HFF-Myc (cell line): ENCODE data around the gene ITGAE.
"Not testable (repeated sequence)": the region's sequence is repeated elsewhere in the genome, so short reads cannot be mapped to it uniquely, and the experiment has no call there.

Experiments
- DNase-seq: peaks from one replicate; pipeline ENCODE4 v3.0.0-alpha.2; 2011; ENCODE audit warnings: low read depth; ENCODE audit errors: extremely low read depth
- H3K4me3 ChIP-seq: replicated peaks from 2 replicates; pipeline ENCODE4 v1.5.1; 2011; ENCODE audit warnings: low read depth, mild to moderate bottlenecking, control low read depth, low read length
- TF ChIP-seq, protein P1 (sequence below): IDR thresholded peaks from 2 replicates; pipeline ENCODE4 v1.5.1; 2012; ENCODE audit warnings: mild to moderate bottlenecking, low read depth, low read length, control low read depth; ENCODE audit errors: missing control alignments

The ITGAE gene

GRCh38 chr17:3704931-3705717 lies 95.9 kb downstream of the ITGAE start:
- H3K4me3 ChIP-seq, result no peak overlapping the region
- TF ChIP-seq, protein P1, sequence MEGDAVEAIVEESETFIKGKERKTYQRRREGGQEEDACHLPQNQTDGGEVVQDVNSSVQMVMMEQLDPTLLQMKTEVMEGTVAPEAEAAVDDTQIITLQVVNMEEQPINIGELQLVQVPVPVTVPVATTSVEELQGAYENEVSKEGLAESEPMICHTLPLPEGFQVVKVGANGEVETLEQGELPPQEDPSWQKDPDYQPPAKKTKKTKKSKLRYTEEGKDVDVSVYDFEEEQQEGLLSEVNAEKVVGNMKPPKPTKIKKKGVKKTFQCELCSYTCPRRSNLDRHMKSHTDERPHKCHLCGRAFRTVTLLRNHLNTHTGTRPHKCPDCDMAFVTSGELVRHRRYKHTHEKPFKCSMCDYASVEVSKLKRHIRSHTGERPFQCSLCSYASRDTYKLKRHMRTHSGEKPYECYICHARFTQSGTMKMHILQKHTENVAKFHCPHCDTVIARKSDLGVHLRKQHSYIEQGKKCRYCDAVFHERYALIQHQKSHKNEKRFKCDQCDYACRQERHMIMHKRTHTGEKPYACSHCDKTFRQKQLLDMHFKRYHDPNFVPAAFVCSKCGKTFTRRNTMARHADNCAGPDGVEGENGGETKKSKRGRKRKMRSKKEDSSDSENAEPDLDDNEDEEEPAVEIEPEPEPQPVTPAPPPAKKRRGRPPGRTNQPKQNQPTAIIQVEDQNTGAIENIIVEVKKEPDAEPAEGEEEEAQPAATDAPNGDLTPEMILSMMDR, result no peak
- no peak for DNase-seq

DNA sequence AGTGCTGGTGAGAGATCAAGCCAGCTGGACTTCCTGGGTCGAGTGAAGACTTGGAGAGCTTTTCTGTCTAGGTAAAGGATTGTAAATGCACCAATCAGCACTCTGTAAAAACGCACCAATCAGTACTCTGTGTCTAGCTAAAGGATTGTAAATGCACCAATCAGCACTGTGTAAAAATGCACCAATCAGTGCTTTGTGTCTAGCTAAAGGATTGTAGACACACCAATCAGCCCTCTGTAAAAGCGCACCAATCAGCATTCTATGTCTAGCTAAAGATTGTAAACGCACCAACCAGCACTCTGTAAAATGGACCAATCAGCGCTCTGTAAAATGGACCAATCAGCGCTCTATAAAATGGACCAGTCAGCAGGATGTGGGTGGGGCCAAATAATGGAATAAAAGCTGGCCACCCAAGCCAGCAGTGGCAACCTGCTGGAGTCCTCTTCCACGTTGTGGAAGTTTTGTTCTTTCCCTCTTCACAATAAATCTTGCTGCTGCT lies 98.9 kb downstream of the ITGAE start:
- not testable (repeated sequence) for H3K4me3 ChIP-seq, DNase-seq

DNA sequence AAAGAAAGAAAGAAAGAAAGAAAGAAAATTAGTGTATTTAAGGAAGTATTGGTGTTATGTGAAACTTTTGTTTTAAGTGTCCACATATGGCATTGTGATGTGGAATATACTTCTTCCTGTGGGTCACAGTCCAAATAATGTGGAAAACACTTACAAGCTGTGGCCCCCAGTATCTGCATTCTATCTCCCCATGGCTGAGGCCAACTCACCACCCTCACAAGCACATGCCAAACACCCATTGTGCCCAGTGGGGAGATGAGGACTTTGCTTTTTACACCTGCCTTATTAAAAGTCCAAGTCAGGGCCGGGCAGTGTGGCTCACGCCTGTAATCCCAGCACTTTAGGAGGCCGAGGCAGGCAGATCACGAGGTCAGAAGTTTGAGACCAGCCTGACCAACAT lies 101.0 kb downstream of the ITGAE start:
- no peak overlapping the region for H3K4me3 ChIP-seq
- DNase-seq, result no peak
- TF ChIP-seq, protein P1, result no peak

- no peak for DNase-seq
- TF ChIP-seq, protein P1, result no peak
- no peak overlapping the region for H3K4me3 ChIP-seq
These were observed 102.8 kb downstream of the ITGAE start for GRCh38 chr17:3698139-3698538.

DNA sequence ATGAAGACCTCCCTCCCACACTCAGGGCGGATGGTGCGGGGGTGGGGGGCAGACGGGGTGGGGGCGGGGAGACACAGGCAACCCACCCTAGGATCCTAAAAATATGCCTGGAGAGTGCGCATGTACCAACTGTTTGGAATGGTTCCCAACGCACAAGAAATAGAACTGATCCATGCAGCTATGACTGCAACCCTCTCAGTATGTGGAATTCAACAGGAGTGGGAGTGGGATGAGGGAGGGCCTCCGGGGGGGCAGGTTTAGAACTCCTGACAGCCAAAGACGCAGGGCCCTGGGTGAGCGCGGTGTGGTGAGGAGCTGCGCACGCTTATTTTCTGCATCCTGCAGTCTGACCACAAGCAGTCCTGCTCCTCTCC lies 103.9 kb downstream of the ITGAE start:
- TF ChIP-seq, protein P1, result no peak
- no peak overlapping the region for H3K4me3 ChIP-seq
- DNase-seq, result no peak

DNA sequence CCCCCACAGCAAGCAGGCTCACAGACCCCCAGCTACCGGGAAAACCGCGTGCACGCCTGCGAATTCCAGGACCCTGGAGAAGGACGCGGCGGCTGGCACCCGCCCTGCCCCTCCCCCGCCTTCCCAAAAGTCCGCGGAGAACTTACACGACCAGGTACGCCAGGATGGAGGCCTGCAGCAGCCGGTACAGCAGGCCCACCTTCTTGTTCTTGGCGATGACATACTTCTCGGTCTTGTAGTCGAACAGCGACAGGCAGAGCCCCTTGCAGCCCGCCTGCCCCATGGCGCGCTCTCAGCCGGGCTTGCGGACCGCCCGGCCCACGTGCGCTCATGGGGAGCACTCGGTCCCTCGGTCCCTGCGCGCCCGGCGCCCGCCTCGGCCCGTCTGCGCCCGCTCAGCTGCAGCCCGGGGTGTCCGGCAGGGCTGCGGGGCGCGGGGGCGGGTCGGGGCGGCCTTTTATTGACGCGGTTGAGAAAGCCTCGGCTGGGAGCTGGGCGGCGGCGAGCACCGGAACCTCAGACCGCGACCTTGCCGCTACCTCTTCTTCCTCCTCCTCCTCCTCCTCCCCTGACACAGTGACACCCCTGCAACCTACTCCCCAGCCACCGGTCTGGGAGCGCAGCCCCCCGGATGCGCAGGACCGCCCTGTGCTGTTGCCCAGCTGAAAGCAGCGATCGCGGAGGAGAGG lies 105.1 kb downstream of the ITGAE start, which contains the start of gene P2RX5:
P2RX5 (minus strand) TSS at position 433 of the 689 bp plus-strand sequence; CDS start at position 283, 150 bp downstream.
- TF ChIP-seq, protein P1, result no peak
- H3K4me3 ChIP-seq, result peak within 1 kb of the TSS; percentile 54
- DNase-seq, result no peak

- no peak for DNase-seq
- TF ChIP-seq, protein P1, result no peak
- peak overlapping the region; percentile 54 for H3K4me3 ChIP-seq
These were observed 105.8 kb downstream of the ITGAE start for GRCh38 chr17:3695129-3695722.
